ENCODE data around the gene CELF4.

The CELF4 gene

DNA sequence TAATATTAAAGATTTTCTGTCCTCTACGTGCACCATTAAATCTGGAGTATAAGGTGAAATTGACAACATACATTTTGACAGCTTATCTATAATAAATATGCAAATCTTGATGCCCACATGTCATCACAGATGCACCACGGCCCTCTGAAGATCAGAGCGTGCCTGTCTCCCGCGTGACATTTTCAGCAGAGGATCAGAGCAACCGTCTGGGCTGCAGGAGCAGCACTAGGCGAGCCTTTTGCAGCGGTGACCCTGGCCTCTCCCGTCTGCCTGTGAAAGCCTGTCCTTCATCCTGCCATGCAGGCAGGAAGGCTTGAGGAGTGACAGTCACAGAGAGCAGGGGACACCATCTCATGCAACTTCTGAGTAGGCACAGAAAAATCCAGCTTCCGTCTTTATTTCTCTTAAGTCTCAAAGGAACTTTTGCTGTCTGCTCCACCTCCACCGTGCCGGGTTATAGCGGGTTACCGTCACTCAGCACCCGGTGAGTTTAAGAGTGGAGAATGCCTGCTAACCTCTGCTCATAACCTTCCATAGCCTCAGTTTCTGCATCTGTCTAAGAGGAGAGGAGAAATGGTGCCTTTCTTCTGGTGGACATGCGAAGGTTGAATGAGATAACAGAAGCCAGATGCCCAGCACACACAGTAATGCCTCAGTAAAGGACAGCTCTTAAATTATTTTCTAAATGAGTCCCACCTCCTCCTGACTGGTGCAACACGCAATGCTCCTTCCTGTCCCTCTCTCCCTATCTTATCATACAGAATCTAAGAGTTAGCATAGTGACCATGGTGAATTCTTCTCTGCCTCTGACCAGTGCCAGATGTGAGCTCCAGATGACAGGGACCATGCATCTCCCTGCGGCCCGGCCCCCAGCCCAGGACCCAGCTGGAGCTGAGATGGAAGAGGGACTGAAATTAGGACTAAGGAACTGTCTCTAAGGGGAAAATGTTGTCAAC, 43.8 kb downstream of the CELF4 start:
- no peak for DNase-seq

DNA sequence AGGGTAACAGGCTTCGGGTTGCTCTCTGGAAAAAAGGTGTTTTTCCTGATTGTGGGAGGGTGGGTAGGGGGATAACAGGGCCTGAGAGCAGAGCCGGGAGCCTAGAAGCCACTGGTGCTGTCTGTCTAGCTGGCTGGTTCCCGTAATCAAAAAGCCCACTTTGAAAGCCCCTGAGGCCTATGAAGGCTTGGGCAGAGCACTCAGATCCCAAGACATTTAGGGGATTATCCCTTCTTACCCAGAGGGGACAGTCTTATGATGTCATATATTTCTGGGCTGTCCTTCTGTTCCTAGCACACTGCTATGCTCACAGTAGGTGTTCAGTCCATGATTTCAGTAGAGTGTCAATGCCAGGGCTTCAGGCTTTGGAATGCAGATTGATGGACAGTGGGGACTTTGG, 45.1 kb downstream of the CELF4 start:
- DNase-seq: no peak

DNA sequence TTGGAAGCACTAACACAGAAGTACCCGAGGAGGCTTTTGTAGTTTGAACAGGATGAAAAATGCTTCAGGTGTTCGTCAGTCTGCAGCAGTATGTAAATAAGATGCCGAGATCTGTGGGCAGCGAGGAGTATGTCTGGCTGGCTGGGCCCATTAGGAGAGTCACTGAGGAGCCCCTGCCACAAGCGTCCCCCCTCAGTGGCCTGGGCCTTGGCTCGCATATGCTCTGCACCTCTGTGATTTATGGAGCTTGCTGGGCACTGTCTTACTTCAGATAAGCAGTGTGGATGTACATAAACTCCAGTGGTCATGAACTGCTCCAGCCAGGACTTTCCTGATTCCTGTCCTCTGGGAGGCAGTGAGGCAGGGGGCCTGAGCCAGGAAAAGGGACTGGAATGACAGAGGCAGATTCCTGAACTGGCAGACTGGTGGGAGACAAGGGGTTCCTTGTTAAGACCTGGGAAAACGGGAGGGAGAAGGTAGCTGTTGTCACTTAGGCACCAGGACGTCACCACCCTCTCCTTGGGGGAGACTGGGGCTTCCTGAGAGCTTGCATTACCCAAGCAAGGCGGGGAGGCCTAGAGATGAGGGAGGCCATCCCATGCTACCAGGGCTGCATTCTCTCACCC, 46.0 kb downstream of the CELF4 start:
- DNase-seq: no peak

DNA sequence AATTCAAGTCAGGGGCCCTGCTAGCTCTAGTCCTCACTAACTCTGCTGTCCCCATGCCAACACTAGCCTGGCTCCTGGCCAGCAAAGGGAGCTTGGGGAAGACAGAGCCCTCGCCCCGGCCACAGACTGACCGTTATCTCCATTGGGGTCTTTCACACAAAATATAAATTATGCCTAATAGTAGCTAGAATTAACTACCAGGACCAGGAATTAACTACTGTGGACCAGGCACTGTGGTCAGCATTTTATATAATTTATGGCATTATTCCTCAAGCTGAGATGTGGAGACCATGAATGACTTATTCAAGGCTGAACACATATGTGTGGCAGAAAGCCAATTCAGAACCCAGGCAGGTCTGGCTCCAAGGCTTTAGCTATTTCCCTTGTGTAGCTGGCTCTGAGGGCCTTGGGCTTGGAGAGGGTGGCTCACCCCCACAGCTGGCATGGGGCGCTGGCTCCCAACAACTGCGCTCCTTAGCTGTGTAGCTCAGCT, 49.2 kb downstream of the CELF4 start:
- no peak for DNase-seq

DNA sequence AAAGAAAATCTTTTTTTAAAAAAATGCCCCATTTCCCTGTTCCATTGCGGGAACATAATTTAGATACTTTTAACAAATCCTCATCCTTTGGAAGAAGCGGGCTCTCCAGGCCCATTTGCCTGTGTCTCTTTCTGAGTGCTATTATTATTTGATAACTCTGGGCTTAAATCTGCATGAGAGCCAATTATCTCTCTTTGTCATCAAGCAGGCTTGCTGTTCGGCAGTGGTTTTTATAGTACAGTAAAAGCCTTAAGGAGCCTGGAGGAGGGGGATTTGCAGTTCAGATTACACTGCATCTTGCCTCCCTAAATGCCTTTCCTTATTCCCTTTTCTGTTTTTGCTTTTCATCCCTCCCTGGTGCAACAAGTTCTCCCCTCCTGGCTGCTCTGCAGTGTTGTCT, 50.6 kb downstream of the CELF4 start:
- no peak for DNase-seq

DNA sequence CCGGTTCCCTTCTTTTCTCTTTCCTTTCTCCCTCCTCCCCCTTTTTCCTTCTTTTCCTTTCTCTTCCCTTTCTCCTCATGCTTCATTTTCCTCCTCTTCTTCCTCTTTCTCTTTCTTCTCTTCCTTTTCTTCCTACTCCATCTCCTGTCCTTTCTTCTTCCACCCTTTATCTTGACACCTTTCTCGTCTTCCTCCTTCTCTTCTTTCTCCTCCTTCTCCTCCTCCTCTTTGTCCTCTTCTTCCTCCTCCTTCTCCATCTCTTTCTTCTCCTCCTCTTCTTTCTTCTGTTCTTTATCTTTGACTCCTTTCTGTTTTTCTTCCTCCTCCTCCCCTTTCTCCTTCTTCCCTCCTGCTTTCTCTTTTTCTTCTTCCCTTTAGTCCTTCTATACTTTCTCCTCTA, 53.2 kb downstream of the CELF4 start:
- no peak for DNase-seq

DNA sequence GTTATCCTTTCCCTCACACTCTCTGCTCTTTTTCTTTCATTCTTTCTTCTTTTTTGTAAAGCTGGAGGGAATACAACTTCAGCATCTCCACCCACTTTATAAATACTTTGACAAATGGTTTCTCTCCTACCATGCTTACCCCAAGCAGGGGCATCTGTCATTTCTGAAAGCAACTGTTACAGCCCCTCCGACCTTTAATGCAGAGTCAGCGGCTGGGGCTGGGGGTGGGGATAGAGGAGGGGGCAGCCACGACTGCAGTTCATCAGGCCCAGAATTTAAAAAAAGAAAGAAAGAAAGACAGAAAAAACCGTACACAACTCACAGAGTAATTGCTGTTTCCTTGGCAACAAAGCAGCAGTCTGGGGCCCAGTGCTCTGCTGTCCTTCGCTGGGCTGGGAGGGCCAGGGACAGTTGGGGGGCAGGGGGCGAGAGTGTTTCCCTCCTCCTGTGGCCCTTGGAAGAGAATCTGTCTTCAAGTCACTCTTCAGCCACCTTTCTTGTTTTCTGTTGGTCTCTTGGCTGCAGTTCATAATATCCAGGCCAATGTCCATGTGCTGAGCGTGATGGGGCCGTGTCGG, 53.8 kb downstream of the CELF4 start:
- DNase-seq: no peak

DNA sequence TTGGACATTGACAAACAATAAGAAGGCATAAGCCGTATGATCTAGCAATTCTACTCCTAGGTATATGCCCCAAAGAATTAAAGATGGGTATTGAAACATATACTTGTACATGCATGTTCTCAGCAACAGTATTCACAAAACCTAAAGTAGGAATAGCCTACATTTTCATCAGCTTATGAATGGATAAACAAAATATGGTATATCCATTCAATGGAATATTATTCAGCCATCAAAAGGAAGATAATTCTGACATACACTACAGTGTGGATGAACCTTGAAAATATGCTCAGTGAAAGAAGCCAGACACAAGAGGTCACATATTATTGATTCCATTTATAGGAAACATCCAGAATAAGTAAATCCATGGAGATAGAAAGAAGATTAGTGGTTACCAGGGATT, 56.0 kb downstream of the CELF4 start:
- DNase-seq: no peak

DNA sequence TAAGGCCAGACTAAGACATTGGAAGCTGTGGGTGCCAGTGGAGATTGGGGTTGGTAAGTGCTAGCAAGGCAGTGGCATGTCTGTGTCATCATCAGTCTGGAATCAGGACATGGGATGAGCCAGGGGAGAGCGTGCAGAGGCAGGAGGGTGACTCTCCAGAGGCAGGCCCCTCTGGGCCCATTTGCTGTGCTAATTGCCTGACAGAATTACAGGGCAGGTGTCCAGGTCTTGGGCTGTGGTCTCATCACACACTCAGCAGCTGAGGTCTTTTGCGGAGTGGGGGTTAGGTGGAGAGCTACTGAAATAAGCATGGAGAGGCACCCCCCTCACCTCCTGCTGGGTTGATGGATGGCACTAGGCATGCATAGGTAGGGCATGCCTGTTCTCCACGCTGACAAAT, 57.4 kb downstream of the CELF4 start:
- no peak for DNase-seq

DNA sequence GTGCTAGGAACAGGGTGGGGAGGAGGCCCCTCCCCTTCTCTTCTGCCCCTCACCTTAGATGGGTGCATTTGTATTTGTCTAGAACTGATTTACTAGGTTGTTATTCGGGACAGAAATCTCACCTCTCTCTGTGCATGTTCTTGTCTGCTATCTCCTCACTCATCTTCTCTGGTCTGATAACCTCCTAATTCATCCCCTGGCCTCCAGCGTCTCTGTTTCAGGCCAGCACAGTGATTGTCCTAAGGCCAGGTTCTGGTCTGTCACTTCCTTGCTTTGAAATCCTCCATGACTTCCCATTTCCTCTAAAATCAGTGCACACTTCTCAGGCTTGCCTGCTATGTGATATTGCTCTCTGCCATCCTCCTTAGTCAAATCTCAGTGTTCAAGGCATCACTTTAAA, 58.4 kb downstream of the CELF4 start:
- DNase-seq: no peak

DNA sequence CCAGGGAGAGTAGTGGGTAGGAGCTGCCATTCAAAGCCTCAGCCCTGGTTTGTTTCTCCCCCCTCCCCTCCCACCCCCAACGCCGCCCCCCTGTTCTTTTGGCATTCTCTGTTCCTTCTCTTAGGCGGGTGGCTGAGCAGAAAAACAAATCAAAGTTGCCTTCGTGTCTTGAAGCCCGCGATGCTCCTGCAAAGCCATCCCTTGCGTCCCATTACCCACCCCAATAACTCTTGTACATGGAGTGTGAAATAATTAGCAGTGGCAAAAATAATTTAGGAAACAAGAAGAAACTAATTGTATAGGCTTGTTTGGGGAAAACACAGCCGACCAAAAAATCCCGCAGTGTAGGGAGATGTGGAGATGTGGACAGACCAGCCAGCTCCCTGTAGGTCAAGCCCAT, 59.6 kb downstream of the CELF4 start:
- DNase-seq: no peak

DNA sequence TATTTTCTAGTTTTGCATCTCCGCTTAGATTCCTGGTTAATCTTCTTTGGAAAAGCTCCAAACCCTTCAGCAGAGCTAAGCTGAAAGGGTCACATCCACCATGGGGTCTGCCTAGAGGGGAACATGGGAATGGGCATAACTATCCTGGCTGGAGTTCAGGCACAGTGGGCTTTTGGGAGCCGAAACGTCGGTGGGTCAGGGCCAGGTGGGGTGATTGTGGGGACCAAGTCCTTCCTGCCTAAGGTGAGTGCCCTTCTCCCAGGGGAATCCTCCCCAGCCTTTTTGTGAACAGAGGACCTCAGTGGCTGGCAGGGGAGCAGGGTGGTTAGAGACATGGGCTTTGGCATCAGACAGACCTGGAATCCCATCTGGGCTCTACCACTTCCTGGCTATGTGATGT, 60.3 kb downstream of the CELF4 start:
- no peak for DNase-seq

DNA sequence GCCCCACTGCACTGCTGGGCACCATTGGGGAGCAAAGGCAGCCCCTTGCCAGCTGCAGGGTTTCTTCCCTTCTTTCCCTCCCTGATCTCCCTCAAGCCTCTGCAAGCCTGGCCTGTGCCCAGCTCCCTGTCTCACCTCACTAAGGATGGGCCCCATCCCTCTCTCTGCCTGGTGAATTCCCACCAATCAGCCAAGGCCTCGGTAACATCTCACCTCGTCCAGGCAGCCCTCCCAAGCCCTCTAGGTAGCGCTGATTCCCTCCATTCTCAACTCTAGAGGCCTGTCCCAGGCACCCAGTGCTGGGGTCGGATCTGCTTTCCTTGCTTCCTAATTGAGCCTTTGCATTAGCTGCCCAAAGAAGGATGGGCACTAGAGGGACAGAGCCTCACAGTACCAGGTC, 63.0 kb downstream of the CELF4 start:
- DNase-seq: no peak

DNA sequence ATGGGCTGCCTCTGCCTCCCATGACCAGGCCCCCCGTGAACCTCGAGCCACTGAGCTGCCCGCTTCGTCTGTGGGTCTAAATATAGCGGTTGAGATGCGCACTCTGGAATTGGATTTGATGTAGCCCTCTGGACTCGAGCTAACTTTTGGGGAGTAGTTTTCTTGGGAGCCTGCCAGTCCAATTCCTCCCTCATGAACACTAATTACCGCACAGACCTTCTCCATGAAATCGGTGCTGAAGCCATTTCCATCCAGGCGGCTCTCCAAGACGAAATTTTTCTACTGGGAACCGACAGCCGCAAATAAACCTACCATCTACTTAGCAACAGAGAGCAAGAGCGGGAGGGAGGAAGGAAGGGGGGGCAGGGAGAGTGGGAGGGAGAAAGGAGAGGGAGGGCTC, 63.6 kb downstream of the CELF4 start:
- DNase-seq: no peak

DNA sequence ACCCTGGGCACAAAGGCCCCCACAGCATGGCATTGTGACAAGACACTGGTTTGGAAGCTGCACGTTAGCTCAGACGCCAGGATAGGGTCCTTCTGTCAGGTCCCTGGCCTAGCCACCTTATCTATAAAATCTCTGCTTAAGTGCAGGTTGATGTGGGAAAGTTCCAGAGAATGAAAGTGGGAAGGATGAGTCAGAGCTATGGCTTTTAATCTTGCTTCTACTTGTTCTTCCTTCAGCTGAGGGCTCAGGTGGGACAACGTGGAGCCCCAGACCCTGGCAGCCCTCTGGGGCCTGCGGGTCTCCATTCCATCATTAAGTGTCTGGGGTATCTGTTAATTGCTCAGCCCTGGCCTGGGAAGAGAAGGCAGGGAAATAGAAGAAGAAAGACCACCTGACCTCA, 64.5 kb downstream of the CELF4 start:
- no peak for DNase-seq

DNA sequence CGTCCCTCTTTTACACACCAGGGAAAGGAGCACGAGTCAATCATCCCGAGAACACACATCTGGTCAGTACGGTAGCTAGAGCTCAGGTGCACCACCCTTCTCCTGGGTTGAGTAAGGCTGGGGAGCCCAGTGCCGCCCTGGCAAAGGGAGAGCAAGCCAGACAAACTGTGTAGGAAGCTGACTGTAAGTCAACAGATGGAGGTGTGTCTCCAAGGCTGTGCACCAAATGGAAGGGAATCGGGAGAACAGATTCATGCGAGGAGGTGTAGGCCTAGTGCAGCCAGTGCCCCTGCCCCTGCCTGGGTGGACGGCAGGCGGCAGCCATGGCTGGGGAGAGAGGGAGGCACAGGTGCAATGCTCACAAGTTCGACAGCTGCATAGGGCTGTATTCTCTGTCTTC, 65.7 kb downstream of the CELF4 start:
- no peak for DNase-seq

DNA sequence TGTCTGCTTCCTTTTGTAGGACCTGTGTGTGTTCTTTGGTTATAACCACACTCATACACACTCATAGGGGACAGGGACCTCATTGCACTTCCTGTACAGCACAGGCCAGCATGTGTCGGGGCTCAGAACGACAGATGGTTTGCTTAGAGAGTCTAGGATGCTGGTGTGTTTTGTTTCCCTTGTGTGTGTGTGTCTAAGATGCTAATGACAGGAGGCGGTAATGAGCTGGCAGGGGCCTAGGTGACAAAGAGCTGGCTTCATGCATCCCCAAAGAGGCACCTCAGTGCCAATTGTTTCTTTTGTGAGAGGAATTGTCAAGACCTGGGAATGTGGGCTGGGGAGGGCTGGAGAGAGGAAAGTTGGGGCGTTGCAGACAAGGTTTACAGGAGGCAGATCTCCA, 66.6 kb downstream of the CELF4 start:
- DNase-seq: no peak

DNA sequence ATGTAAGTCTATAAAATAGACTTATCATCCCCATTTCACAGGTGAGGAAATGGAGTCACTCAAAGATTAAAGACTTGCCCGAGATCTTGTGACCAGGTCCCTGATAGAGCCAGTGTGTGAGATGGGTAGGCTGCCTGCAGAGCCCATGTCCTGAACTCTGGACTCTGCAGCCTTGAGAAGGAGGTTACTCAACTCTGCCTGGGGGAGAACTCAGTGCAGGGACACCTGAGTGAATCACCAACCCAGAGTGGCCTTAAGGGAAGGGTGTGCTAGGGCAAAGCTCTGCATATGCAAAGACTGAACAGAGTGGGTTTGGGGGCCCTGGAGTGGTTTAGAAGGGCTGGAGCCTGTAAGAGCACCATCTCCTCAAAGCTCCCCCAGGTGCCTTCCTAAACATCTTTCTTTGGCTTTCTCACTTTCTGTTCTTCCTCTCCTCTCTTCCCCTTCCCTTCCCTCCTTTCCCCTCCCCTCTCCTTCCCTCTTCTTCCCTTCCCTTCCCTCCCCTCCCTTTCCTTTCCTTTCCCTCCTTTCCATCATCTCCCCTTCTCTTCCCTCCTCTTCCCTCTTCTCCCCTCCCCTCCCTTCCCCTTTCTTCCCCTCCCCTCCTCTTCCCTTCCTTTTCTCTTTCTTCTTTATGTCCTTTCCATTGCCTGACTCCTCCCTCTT, 67.6 kb downstream of the CELF4 start:
- no peak for DNase-seq

DNA sequence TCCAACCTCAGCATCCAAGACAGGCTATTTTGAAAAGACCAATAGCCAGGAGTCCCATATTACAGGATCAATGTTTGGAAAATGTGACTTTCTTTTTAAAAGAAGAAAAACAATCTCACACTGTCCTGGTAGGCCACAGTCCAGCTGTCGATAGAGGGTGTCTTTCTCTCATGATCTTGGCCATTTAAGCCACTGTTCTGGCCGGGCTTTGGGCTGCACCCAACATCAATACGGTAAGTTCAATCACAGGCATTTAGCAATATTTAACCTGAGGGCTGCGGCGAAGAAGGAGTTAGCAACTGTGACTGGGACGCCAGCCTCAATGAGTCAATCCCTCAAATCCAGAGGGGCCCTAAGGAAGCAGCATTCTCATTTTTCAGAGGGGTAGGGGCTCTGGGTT, 69.0 kb downstream of the CELF4 start:
- DNase-seq: no peak

DNA sequence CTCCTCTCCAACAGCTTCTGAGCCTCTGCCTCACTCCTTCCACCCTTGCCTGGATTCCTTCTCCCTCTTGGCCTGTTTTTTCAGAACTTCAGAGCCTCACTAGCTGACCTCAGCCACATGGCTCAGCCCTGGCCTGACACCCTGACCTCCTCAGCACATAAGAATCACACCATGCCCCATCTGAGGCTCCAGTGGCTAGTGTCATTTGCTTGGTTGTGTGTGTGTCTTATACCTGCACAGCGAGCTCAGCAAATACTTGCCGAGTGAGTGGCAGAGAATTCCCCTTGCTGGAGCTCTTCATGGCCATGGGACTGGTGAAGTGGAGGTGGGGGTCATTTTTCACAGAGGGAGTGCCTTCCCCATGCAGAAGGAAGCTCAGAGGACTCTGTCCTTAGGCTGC, 70.2 kb downstream of the CELF4 start:
- no peak for DNase-seq

DNA sequence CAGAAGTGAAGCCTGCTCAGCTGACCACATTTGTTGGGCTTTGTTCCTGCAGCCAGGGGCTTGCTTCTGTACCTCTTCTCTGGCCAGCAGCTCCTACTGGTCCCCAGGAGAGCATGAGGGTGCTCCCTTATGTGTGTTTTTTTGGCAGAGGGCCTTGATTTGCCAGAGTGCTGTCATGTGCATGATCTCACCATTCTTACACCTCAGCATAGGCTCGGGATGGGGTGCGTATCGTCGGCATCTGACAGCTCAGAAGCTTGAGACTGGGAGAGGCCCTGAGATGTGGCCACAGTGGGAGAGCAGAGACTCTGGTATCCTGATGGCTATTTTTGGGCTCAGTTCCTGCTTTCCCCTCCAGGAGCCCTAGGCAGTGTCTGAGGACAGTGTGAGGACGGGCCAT, 71.2 kb downstream of the CELF4 start:
- no peak for DNase-seq

DNA sequence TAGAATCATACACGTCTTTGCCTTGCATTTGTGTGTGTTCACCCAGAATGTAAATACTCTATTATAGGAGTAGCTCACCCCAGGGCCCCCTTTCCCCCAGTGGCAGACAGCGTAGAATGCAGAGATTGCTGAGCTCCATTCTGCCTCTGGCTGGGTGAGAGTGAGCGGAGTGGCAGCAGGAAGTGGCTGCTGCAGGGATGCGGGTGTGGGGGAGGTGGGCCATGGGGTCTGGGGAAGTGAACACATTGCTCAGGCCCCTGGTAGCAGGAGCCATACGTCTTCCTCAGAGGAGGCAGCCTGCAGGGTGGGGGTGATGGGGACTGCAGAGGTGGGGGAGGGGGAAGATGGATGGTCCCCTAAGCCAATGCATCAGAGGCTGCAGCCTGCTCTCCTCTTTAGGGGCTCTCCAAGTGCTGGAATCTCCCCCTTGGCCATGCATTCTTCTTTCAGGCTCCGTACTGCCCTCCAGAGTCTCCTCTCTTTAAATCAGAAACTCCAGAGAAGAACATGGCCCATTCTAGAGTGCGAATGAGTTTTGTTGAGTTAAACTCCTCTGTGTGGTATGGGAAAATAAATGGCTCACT, 72.2 kb downstream of the CELF4 start:
- no peak for DNase-seq

DNA sequence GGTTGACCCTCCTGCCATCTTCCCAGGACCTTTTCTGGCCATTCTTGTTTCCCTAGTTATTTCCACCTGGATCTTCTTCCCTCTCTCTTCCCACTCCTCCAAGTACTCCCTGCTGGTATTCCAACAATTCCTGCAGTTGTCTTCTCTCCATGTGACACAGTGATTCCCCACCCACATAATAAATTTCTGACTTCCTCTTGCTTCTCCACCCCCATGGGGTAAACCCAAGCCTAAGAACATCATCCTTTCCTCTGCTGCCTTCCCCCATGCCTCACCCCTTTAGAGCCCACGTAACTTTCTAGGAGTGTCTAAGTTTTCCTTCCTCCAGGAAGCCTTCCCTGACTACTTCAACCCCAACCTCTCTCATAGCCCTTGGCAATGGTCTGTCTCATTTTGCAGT, 72.6 kb downstream of the CELF4 start:
- DNase-seq: no peak

Measured in effector CD4-positive, alpha-beta T cell (primary cell).